ENCODE measurements around the gene CFAP68. TPM values are rescaled to one million over a fixed set of nuclear protein-coding genes. Genes with fewer than 3 reads are reported as not detected.

The CFAP68 gene, protein sequence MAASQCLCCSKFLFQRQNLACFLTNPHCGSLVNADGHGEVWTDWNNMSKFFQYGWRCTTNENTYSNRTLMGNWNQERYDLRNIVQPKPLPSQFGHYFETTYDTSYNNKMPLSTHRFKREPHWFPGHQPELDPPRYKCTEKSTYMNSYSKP
- 19.6 TPM for total RNA-seq

DNA sequence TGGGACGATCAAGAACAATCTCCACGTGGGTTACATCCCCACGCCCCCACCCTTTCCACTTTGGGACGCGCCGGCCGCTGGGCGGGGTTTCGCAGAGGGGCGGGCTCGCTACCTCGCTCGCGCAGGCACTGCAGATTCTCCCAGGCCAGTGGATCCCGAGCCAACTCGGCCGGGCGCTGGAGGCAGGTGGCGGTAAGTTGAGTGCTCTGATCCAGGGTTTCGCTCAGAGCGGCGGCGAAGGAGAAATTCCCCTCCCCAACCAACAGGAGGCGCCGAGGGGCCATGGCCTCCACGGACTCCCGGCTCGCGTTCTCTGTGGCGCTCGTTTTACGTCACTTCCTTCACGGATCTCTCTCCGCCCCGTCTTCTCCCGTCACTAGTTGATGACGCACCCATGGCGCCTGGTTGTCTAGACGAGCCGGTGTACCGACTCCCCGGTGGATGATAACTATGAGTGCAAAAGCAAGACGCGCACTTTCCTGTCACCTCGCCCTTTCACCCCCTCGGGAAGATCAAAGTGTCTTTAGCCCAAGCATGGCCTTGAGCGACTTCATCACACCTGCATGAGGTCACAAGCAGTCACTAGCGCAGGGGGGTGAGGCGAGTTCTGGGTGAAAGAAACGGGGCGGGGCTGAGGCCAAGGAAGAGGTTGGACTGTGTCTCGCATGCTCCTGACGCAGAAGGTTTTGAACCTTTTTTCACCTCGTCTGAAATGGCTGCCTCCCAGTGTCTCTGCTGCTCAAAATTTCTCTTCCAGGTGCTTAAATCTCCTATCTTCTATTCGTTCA lies at the start of gene CFAP68, which contains the start of gene FDXACB1:
TSS of gene CFAP68 (plus strand) at position 693 of the 788 bp plus-strand sequence. CDS start at position 713, 20 bp downstream.
TSS of gene FDXACB1 (minus strand) at position 317 of the 788 bp plus-strand sequence. CDS start at position 284, 33 bp downstream.

DNA sequence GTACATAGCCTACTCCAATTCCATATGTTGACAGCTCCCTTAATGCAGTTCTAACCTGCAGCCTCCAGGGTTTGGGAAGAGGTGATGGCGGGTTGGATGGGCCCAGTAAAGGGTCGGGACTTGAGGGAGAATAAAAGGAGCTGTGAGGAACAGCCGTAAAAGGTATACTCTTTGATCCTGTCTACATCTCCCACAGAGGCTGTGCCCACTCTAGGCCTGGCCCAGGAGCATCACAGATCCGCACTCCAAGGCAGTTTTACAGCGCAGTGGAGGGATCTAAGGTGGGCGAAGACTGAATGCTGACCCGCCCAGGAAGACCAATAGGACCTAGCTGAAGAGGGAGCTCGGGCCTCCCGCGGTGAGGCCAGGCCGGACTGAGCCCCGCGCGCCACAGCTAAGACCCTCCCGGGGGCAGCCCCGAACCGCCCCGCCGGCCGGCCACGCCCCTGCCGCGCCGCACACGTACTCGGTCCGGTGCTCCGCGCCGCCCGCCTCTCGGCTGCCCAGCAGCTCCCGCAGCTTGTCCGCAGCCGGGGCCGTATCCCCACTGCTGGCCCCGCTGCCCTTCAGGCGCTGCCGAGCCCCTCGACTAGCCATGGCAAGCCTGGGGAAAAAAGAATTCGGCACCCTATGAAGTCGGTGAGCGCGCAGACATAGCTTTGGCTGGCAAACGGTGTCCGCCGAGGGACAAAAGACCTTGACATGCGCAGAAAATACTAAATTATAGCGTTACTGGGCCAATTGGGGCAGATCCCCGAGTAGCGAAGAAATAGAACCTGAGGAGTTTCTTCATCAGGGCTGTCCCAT lies 8.3 kb upstream of the CFAP68 start, which contains the start of gene ALG9:
TSS of gene ALG9 (minus strand) at position 696 of the 807 bp plus-strand sequence. CDS start at position 597, 99 bp downstream.

DNA sequence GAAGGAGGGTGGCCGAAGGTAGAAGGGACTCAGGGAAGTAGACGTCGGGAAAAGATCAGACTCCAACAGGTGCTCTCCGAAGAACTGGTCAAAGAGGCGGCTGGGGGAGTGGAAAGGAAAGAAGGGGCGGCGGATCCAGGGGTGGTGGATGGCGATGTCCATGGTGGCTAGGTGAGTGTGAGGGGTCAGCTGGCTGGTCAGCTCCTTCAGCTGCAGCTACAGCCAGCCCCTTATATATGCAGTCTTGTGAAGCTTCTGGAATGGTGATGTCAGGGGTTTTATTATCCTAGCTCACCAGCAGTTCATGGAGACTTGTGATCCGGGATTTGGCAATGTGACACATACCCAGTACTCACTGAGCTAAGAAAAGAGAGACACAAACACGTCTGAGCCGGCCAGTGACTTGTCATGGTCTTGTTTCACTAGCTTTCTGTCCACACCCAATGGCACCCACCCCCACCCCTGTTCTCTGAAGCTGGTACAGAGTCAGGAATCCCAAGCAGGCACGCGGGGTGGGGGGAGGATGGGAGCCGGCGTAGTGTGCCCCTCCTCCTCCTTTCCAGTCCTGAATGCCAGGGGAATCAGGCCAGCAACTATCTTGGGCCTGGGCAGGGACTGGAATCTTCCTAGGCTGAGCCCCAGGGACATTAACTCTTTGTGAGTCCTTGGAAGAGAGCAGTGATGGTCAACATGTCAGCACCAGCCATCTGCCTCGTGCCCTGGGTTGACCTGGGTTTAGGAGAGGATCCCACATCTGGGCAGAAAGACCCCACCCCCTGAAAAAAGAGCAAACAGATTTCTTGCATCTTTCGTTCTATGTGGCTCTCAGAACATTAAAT lies 32.4 kb downstream of the CFAP68 start, which contains the start of gene CRYAB:
TSS of gene CRYAB (minus strand) at position 208 of the 839 bp plus-strand sequence. CDS start at position 162, 46 bp downstream.

DNA sequence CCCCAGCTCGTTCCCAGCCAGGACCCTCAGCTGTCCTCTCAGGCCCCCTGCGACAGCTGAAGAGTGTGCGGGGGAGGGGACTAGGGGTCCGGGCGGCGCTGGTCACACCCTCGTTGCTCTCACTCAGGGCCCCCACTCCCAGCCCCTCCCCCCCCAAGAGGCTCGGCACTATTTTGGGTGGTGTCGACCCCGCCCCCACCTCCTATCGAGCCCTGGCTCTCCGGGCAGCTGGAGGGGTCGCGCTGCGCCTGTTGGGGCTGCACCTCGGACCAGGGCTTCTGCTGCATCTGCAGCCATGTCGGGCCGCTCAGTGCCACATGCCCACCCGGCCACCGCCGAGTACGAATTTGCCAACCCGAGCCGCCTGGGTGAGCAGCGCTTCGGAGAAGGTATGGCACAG lies 33.2 kb downstream of the CFAP68 start, which contains the start of gene HSPB2:
TSS of gene HSPB2 (plus strand) at position 200 of the 400 bp plus-strand sequence. CDS start at position 296, 96 bp downstream.

DNA sequence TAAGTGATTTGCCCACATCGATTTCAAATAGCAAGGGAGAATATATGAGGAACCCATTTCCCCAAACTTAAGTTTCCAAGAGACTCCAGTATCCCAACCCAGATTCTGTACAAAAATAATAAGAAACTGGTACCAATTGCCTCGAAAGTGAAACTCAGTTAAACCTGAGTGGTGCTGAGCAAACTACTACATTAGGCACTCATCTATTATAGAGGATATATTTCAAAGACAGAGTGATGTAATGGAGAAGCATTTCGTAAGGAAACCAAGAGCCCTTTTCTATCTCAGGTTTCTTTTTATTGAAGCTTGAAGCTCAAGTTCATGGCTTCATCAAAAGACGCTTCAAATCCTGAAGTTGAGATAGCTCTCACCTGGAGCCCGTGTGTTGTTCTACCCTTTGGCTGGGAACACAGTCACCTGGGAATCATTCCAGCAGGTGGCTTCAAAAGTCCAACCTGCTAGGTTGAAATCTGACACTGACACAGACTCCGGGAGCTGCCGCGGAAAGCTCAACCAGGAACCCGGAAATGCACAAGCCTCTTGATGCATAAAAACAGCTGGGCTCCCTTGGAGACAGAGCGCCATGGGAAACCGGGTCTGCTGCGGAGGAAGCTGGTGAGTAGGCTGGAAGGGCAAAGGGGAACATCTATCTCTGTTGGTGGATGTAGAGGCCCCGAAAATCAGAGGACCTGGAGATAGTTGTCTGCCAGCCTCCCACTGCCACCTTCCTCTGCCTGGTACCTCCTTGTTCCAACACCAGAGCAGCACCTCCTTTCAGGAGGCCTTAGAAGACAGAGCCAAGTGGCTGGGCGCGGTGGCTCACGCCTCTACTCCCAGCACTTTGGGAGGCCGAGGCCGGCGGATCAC lies 39.3 kb downstream of the CFAP68 start, which contains the start of gene C11orf52:
TSS of gene C11orf52 (plus strand) at position 524 of the 867 bp plus-strand sequence. CDS start at position 584, 60 bp downstream.

Small RNAs within 50 kb of the gene (small RNA-seq; reads per million reads assigned to genes)
- gene C11orf52, result not detected
- gene GNG5P3, result not detected
- gene RNA5SP351, result not detected
- gene RPL37AP8, result 0.08 reads per million

Other genes with a start within 250 kb of the CFAP68 start
- 16.1 TPM for gene PPP2R1B, start 113.2 kb upstream of the CFAP68 start, total RNA-seq
- gene ALG9, start 8.0 kb upstream of the CFAP68 start, total RNA-seq, result 70.8 TPM
- 7.2 TPM for gene FDXACB1, start 376 bp upstream of the CFAP68 start, total RNA-seq
- gene CRYAB, start 32.2 kb downstream of the CFAP68 start, total RNA-seq, result 8.5 TPM
- gene HSPB2, start 33.2 kb downstream of the CFAP68 start, total RNA-seq, result 0.92 TPM
- gene C11orf52, start 39.4 kb downstream of the CFAP68 start, total RNA-seq, result 0.69 TPM
- 91.6 TPM for gene DIXDC1, start 57.8 kb downstream of the CFAP68 start, total RNA-seq
- 67.1 TPM for gene DLAT, start 145.9 kb downstream of the CFAP68 start, total RNA-seq
- 7.2 TPM for gene PIH1D2, start 194.5 kb downstream of the CFAP68 start, total RNA-seq
- gene NKAPD1, start 194.8 kb downstream of the CFAP68 start, total RNA-seq, result 39.0 TPM
- gene TIMM8B, start 207.2 kb downstream of the CFAP68 start, total RNA-seq, result 55.1 TPM
- 62.5 TPM for gene SDHD, start 207.3 kb downstream of the CFAP68 start, total RNA-seq